ENCODE data around the gene ZNF503. TPM values are rescaled to one million over a fixed set of nuclear protein-coding genes. Genes with fewer than 3 reads are reported as not detected.

The ZNF503 gene
- total RNA-seq, 1 donor from 2014 or later: 38.5 TPM

DNA sequence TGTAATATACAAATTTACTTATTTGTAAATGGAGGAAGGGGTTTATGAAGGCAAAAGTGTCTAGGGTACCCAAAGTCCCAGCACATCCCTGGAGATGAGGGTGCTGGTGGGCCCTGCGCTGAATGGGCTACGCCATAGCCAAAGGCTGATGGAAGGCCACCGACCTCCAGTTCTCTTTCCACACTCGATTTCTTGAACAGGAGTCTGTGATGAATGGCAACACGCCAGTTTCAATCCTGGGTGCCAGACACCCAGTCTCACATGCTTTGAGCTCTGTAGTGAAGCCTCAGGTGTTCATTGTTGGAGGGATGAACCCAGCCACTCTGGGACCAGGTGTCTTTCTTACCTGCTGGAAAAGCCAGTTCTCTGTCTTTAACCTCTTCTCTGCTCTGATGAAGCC, 30.6 kb upstream of the ZNF503 start:
- Mint-ChIP-seq H3K27ac (ENCODE audit: unreplicated experiment) (no peak overlapping the region), H3K36me3 (ENCODE audit: unreplicated experiment) (no peaks in the 10 kb centered on the region), H3K4me1 (ENCODE audit: unreplicated experiment) (peaks cover 2% of the 10 kb centered on the region), H3K27me3 (ENCODE audit: unreplicated experiment) (peaks cover 55% of the 10 kb centered on the region), H3K4me3 (ENCODE audit: unreplicated experiment) (no peak overlapping the region), H3K9me3 (ENCODE audit: unreplicated experiment) (no peaks in the 10 kb centered on the region)
- no peak for TF ChIP-seq CTCF (IDR thresholded peaks at IDR 0.05)
- DNase-seq (ENCODE audit: extremely low spot score, unreplicated experiment): no peak

DNA sequence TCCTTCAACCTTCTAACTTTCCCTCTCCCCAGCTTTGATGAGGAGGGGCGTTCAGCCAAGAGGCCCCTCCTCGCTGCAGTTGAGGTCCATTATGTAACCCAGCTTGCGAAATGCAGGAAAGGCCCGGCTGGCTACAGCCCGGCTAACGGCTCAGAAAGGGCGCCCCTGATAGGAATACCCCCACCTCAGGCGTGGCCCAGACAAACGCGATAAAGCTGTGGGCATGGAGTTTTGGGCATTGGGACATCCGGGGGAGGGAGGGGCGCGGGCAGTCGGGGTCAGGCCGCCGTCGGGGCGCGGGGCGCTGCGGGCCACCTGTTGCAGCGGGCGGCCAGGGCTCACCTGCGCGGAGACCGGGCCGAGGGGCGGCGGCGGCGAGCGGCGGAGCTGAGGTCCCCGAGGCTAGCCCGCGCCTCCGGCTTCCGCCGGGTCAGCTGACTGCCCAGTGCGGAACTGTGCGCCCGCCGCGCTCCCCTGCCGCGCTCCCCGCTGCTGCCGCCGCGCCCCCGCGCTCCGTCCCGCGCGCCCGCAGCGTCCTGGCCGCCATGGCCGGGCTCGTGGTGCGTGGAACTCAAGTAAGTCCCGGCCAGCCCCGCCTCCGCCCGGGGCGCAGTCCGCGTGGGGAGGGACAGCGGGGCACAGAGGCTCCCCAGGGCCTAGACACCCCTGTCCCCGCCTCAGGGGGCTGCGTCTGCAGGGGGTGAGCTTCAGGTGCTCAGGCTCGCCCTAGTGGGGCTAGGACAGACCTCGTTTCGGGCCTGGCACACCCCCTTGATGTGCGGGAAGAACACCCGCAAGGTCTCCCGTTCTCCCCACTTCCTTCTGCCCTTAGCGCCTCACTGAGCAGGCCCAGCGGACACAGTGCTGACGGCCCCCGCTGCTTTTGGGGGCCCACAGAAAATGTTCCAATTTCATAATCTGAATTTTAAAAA, 29.9 kb upstream of the ZNF503 start, which contains the start of gene LRMDA:
LRMDA (plus strand) TSS at position 445 of the 932 bp plus-strand sequence.
- no peak within 1 kb of the TSS for H3K27ac Mint-ChIP-seq (ENCODE audit: unreplicated experiment)
- DNase-seq (ENCODE audit: extremely low spot score, unreplicated experiment): no peak
- TF ChIP-seq CTCF (IDR thresholded peaks at IDR 0.05): no peak
- no peaks in the 10 kb centered on the region for H3K36me3 Mint-ChIP-seq (ENCODE audit: unreplicated experiment)
- H3K4me1 Mint-ChIP-seq (ENCODE audit: unreplicated experiment): peaks cover 2% of the 10 kb centered on the region
- no peaks in the 10 kb centered on the region for H3K9me3 Mint-ChIP-seq (ENCODE audit: unreplicated experiment)
- H3K27me3 Mint-ChIP-seq (ENCODE audit: unreplicated experiment): peaks cover 55% of the 10 kb centered on the region
- no peak within 1 kb of the TSS for H3K4me3 Mint-ChIP-seq (ENCODE audit: unreplicated experiment)

- TF ChIP-seq CTCF (IDR thresholded peaks at IDR 0.05): no peak
- Mint-ChIP-seq H3K27ac (ENCODE audit: unreplicated experiment) (no peak overlapping the region), H3K4me3 (ENCODE audit: unreplicated experiment) (no peak overlapping the region), H3K27me3 (ENCODE audit: unreplicated experiment) (peaks cover 53% of the 10 kb centered on the region), H3K4me1 (ENCODE audit: unreplicated experiment) (peaks cover 2% of the 10 kb centered on the region), H3K9me3 (ENCODE audit: unreplicated experiment) (no peaks in the 10 kb centered on the region), H3K36me3 (ENCODE audit: unreplicated experiment) (no peaks in the 10 kb centered on the region)
- no peak for DNase-seq (ENCODE audit: extremely low spot score, unreplicated experiment)
Observed at GRCh38 chr10:75430000-75430763, 28.6 kb upstream of the ZNF503 start.

GRCh38 chr10:75429159-75429827, 27.7 kb upstream of the ZNF503 start:
- H3K4me1 Mint-ChIP-seq (ENCODE audit: unreplicated experiment): peaks cover 2% of the 10 kb centered on the region
- no peak overlapping the region for H3K27ac Mint-ChIP-seq (ENCODE audit: unreplicated experiment)

More at GRCh38 chr10:75429159-75429827, 27.7 kb upstream of the ZNF503 start:
- H3K36me3 Mint-ChIP-seq (ENCODE audit: unreplicated experiment): no peaks in the 10 kb centered on the region
- H3K9me3 Mint-ChIP-seq (ENCODE audit: unreplicated experiment): no peaks in the 10 kb centered on the region
- TF ChIP-seq CTCF (IDR thresholded peaks at IDR 0.05): no peak
- peaks cover 46% of the 10 kb centered on the region for H3K27me3 Mint-ChIP-seq (ENCODE audit: unreplicated experiment)
- no peak for DNase-seq (ENCODE audit: extremely low spot score, unreplicated experiment)
- no peak overlapping the region for H3K4me3 Mint-ChIP-seq (ENCODE audit: unreplicated experiment)
